SU-DHL-6 (cell line): ENCODE measurements around the gene RPL19.

Source experiments
- EZH2phosphoT487 ChIP-seq: fragments of 200-600 bp; sonication (generic), shearing (Covaris generic); conservative IDR thresholded peaks from 2 replicates; pipeline ENCODE4 v1.6.1; 2018; ENCODE audit warnings: mild to moderate bottlenecking, antibody characterized with exemption, low read length, moderate library complexity, mixed read lengths
- TF ChIP-seq, protein P1 (sequence below): fragments of 200-600 bp; sonication (generic); IDR thresholded peaks from one replicate; pipeline ENCODE4 v1.5.1; 2017; ENCODE audit warnings: antibody characterized with exemption, mild to moderate bottlenecking, low read length, moderate library complexity; ENCODE audit not compliant: insufficient read depth, poor library complexity, severe bottlenecking

DNA sequence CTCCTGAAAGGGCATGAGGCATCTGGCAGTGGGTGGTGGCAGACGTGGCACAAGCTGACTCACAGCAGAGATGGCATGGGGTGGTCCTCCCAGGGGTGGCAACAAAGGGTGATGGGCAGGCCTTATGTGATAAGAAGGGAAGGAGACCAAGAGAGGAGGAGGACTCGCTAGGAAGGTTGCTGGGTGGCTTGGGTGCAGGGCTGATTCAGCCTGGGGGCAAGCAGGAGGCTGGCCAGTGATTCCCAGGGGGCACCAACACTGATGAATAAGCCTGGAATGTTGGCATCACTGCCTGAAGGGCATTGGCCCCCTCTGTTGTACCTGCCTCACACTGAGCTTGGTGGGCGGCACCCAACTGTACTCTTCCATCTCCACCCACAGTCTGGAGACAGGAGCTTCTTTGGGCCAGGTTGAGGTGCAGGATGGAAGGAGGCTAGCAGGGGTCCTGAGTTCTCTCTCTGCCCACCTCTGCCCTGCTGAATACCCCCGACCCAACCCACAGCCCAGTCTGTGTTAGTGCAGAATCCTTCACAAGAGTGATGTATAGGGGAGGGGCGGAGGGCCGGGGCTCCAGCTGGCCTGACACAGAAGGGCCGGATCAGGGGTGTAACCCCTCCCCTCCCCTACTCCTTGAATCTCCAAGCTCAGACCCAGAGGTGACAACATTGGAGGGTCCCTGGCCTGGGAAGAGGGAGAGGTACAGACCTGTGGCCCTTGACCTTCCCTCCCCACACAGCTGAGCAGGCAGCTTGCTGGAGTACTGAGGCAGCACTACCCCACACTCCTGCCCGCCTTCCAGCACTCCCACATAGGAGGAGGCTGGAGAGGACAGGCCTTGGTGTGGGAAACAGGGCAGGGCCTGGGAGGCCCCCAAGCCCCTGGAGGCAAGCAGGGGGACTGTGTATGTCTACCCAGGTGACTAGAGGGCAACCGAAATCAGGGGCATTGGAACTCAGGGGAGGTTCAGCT is 23.1 kb downstream of the RPL19 start:
- TF ChIP-seq EZH2phosphoT487: no peak
- TF ChIP-seq, protein P1, sequence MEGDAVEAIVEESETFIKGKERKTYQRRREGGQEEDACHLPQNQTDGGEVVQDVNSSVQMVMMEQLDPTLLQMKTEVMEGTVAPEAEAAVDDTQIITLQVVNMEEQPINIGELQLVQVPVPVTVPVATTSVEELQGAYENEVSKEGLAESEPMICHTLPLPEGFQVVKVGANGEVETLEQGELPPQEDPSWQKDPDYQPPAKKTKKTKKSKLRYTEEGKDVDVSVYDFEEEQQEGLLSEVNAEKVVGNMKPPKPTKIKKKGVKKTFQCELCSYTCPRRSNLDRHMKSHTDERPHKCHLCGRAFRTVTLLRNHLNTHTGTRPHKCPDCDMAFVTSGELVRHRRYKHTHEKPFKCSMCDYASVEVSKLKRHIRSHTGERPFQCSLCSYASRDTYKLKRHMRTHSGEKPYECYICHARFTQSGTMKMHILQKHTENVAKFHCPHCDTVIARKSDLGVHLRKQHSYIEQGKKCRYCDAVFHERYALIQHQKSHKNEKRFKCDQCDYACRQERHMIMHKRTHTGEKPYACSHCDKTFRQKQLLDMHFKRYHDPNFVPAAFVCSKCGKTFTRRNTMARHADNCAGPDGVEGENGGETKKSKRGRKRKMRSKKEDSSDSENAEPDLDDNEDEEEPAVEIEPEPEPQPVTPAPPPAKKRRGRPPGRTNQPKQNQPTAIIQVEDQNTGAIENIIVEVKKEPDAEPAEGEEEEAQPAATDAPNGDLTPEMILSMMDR: no peak
